T-helper 2 cell (primary cell): ENCODE measurements around the gene KCNMB4.

Experiments used
- DNase-seq, 5 experiments: peaks; one replicate each; pipeline versions ENCODE4 v3.0.0 to v3.0.0-alpha.2; 2012 to 2022

KCNMB4 gene

DNA sequence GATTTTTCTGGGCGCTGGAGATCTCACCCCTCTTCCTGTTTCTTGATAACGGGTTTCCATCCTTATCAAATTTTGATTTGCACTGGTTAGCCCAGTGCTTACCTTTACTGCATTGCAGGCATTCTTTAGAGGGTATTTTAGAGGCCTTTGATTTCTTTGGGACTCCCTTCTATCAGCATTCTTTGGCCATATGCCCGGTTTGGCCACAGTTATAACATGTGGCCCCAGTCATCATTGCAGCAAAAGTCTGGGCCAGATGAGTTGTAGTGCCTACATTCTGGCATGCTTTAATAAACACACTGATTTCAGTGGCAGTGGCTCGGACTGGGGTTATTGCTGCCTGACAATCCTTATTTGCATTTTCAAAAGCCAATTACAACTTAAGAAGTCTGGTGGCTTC, 82.3 kb downstream of the KCNMB4 start:
- DNase-seq = no peak

DNA sequence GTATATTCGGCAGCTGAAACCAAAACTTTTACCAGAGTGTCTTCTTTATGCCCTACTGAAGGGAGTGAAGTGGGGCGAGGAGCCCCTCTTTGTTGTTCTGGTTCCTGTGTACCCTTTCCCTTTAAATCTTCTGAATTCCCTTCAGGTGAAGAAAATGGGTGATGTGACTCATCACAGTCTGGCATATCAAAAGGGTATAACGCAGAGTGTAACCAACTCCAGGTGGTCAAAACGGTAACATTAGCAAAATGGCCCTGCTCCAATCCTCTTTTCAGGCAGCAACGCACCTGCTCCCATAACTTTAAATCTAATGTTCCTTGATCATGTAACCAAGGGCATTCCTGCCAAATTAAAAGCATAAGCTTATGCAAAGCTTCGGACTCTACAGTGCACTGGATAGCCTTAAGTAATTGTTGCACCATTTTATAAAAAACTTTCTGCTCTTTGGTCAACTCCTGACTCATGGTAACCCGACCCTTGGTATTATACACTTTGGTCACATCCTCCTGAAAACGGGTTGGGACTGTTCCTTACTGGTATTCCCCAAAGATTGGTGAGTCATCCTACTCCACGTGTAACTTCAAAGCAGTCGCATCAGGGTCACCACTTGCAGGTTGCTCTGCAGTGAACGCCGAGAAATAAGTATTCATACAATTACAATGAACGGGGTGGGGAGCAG, 83.1 kb downstream of the KCNMB4 start:
- no peak for DNase-seq

DNA sequence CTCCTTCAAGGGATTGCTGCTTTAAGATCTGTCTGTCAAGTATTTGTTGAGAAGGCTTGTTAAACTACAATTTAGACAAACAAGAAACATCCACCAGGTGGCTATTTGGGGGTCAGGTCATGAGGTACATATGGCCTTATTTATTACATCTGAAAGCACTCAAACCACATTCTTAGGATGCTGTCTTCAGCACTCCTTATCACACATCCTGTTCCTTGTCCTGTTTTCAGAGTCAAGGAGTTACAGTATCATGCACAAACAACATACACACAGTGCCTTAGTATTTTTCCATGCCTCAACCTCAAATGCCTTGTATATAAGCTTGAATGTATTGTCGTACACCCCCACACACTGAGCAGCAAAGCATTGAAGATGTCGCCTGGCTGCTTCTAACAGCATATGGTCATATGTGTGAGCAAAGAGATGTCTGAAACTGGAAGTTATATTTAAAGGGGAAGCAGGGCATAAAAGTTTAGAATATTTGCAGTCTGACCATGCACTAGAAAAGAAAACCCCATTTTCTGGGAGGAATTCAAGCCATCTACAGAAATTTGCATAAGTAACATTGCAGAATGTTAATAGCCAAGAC, 83.8 kb downstream of the KCNMB4 start:
- no peak for DNase-seq

DNA sequence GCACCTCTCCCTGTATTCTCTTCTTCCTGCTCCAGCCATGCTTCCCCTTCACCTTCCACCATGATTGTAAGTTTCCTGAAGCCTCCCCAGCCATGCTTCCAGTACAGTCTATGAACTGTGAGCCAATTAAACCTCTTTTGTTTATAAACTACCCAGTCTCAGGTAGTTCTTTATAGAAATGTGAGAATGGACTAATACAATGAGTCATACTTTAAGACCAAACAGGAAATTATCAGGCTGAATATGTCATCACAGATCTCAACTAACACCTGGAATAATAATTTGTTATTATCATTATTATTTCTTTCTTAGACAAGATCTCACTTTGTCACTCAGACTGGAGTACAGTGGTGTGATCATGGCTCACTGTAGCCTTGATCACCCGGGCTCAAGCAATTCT, 85.4 kb downstream of the KCNMB4 start:
- DNase-seq = no peak

DNA sequence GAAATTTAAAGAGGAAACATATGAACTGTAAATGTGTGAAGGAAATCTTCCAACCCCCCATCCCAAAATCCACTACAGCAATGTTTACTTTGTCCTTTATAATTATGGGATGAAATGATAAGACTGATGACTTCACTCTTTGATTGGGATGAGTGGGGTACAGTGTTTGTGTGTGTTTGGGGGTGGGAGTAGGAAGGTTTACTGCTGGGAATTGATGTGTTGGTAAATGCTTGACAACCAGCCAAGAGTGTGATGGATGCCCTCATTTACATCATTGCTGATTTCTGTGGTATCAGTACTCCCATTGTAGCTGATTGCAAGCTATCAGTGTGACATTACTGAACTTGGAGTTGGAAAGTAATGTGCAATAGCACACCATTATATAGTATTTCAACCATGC, 90.9 kb downstream of the KCNMB4 start:
- DNase-seq = no peak

DNA sequence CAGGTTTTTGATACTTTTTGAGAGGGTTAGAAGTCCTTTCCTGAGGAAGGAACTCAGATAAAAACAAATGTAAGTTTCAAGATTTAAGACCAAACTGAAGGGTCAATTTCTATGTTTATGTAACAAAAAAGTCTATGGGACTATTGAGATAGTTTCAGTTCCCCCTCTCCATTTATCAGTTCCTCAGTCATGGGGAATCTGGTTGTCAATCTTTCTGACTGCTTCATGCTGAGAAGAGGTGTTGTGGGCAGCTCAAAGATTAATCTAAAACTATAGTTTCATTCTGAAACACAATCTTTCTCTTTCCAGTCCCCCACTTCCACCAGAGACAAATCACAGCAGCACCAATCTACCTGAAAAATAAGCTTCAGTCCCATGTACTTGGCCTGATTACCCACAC, 93.7 kb downstream of the KCNMB4 start:
- no peak for DNase-seq

DNA sequence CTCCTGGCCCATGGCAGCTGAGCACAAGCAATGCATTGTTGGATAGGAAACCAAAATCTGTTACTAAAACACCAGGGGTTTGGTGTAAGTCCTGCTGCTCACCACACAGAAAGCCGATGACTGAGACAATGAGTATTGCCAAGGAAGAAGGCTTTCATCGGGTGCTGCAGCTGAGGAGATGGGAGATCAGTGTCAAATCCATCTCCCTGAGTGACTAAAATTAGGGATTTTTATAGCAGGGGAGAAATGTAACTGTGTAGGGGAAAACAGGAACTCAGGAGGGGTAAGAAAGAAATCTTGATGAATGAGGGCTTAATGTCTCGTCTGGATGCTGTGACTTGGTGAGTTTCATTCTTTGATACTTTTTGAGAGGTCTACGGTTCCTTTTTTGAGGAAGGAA, 97.9 kb downstream of the KCNMB4 start:
- no peak for DNase-seq

DNA sequence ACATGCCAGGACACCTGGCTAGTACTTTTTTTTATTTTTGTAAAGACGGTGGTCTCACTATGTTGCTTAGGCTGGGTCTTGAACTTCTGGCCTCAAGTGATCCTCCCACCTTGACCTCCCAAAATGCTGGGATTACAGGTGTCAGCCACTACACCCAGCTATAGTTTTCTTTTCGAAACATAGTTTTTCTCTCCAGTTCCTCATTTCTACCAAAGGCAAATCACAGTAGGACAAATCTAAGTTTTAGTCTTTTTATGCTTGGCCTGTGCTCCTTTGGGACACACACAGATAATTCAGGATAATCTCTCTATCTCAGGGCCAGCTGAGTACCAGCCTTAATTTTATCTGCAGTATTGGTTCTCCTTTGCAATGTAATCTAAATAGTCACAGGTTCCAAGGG, 100.7 kb downstream of the KCNMB4 start:
- DNase-seq = no peak

DNA sequence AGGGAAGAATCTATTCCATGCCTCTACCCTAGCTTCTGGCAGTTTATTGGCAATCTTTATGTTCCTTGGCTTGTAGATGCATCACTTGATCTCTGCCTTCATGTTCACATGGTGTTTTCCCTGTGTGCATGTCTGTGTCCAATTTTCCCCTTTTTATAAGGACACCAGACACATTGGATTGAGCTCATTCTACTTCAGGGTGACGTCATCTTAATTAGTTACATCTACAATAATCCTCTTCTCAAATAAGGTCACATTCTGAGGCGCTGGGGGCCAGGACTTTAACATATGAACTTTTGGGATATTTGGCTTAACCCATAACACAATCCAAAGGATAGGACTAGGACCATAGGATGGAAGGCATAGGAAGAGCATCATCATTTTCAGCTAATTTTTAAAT, 101.4 kb downstream of the KCNMB4 start:
- DNase-seq = no peak

DNA sequence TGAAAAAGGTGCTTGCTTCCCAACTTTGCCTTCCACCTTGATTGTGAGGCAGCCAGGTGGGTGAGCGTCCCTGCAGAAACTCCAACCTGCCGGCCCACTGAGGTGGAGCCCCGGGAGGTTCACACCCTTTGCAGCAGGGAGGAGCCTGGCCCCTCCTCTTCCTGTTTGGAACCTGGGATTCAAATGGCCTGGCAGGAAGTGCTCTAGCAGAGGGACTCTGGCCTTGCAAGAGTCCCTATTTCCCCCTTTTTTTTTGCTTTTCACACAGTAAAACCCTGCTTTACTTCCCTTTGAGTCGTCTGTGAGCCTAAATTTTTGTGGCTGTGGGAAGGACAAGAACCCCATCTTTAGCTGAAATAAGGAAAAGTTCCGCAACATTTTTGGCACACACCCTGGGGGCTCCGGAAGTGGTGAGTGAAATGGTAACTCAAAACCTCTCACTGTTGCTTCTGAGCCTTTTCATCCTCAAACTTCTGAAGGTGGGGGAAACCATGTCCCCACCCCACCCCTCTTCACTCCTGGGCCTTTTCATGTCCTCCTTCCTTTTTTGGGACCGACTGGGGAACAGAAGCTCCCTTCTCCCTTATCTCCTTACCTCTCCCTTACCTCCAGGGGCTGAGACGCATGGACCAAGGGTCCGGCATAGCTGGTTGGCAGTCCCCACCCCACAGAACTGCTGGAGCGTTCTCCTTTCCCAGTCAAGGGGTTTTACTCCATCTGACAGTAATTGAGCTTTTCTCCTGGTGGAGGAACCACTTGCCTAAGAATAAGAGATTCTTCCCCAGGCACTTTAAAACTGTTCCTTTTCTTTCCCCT, 102.0 kb downstream of the KCNMB4 start:
- no peak for DNase-seq

DNA sequence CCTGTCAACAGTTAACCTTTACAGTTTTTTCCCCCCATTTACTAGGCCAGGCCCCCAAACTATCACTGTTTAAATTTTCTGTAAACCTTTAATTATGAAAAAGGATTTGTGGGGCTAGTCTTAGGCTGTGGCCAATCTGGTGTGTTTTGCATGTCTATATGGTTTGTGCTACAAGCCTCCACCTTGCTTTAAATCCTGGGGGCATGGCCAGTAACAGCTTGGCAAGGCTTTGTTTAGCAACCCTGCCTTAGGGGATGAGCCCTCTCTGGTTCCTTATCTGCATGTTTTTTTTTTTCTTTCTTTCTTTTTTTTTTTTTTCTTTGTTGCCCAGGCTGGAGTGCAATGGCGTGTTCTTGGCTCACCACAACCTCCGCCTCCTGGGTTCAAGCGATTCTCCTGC, 102.7 kb downstream of the KCNMB4 start:
- DNase-seq = no peak

DNA sequence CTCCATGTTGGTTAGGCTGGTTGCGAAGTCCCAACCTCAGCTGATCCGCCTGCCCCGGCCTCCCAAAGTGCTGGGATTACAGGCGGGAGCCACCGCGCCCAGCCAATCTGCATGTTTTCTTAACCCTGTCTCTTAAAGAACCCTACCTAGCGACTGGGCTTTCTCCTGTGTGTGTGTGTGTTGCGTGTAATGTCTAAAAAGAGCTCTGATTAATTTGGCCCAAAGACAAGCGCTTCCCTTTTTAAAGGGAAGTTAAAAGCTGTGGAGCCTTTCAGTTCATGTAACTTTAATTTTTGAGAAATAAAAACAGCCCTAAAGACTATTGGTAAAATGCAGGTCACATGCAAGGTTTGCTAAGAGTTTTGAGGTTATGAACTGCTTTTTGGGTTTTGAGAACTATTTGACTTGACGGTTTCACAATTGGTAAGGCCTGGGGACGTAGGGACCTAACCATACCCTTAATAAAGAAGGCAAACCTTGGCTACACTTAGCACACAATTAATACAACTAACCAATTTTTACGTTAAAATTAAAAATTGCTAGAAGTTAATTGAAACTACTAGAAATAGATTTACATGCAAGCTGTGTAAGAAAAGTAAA, 103.2 kb downstream of the KCNMB4 start:
- DNase-seq = no peak

DNA sequence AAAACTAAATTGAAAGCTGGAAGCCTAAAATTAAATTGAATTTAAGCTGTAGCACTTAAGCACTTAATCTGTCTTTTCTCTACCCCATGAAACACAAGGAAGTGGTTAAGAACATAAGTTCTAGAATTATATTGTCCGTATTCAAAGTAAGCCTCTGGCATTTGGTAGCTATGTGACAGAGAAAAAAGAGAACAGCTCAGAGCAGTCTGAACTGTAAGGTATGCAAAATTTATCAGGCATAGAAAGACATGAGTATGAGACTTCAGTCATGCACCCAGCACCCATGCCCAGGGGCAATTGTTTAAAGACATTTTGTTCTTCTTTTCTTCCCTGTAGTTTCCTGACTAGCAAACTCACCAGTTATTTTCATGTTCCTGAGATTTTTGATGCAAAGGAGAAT, 116.7 kb downstream of the KCNMB4 start:
- no peak for DNase-seq
